HepG2 (cell line): ENCODE data around the gene LATS1. TPM values are rescaled to one million over a fixed set of nuclear protein-coding genes. Genes with fewer than 3 reads are reported as not detected.
"Not testable (repeated sequence)": the region's sequence is repeated elsewhere in the genome, so short reads cannot be mapped to it uniquely, and the experiment has no call there.

Source experiments
- ATAC-seq: fragments of 200-7000 bp; cut with Tn5 transposase; 3 replicates; pipeline ENCODE4 v1.9.1; 2020; ENCODE audit warnings: mild to moderate bottlenecking, moderate library complexity
- BruUV-seq: library from RNA; stranded (reverse); fragments of 400-500 nt; replicated peaks from 2 replicates; lab custom pipeline; 2021; lab: Mats Ljungman, UMichigan
- CTCF ChIA-PET: fragments of 300-600 bp; formaldehyde crosslinking; extraction: SDS; loops from one replicate; lab custom pipeline; 2021; ENCODE audit warnings: low total read pairs, inconsistent platforms, low intra/inter-chr PET ratio; lab: Yijun Ruan, JAX
- POLR2A ChIA-PET: fragments of 350-600 bp; sonication (Branson Sonifier 250); formaldehyde crosslinking; loops from one replicate; lab custom pipeline; 2020; ENCODE audit warnings: antibody characterized with exemption, inconsistent platforms; lab: Yijun Ruan, JAX
- DNase-seq: peaks from one replicate; pipeline ENCODE4 v3.0.0-alpha.2; 2015; ENCODE audit warnings: low spot score
- FAIRE-seq: peaks from 3 replicates; lab custom pipeline; 2011; peaks lifted over from hg19 to GRCh38; lab: Jason Lieb, UNC
- H2AFZ ChIP-seq: one replicate; pipeline ENCODE4 v1.6.1; 2011; ENCODE audit warnings: low read length, inconsistent platforms
- H3K27ac ChIP-seq: fragments of 300-600 bp; 3 replicates; pipeline ENCODE4 v1.8.0; 2011; ENCODE audit warnings: mixed run types, mild to moderate bottlenecking, mixed read lengths, low read length, inconsistent platforms; ENCODE audit not compliant: insufficient read depth; ENCODE audit errors: extremely low read length
- H3K27me3 ChIP-seq, 2 experiments: fragments of 200-600 bp in 1 of 2; 2 replicates in 1 of 2; 3 replicates in 1 of 2; pipeline versions ENCODE4 v1.6.0 to v1.8.0; 2011; ENCODE audit warnings: low read length in 2 of 2, mild to moderate bottlenecking in 2 of 2, moderate library complexity in 2 of 2, inconsistent platforms in 1 of 2; ENCODE audit not compliant: insufficient read depth in 2 of 2, control insufficient read depth in 1 of 2
- H3K36me3 ChIP-seq, 2 experiments: fragments of 200-600 bp in 1 of 2; replicated peaks in 1 of 2; 2 replicates in 1 of 2; 3 replicates in 1 of 2; pipeline versions ENCODE4 v1.5.1 to v1.8.0; 2011; ENCODE audit warnings: low read length in 2 of 2, inconsistent platforms in 1 of 2; ENCODE audit not compliant: insufficient read depth in 2 of 2, control insufficient read depth in 1 of 2
- H3K4me1 ChIP-seq: 2 replicates; pipeline ENCODE4 v1.5.1; 2012; ENCODE audit warnings: low read length, inconsistent platforms; ENCODE audit not compliant: insufficient read depth
- H3K4me2 ChIP-seq: 2 replicates; pipeline ENCODE4 v1.6.0; 2011; ENCODE audit warnings: low read depth, low read length, inconsistent platforms
- H3K4me3 ChIP-seq, 3 experiments: fragments of 200-600 bp in 1 of 3; sonication (generic), shearing (Covaris generic) in 1 of 3; replicated peaks in 1 of 3; 2 replicates each; pipeline ENCODE4 v1.5.1; 2011 to 2016; ENCODE audit warnings: low read length in 3 of 3, inconsistent platforms in 2 of 3, low read depth in 2 of 3, mild to moderate bottlenecking in 2 of 3, control low read depth in 1 of 3, mixed read lengths in 1 of 3; ENCODE audit not compliant: insufficient read depth in 1 of 3
- H3K79me2 ChIP-seq: one replicate; pipeline ENCODE4 v1.6.1; 2011; ENCODE audit warnings: low read length, inconsistent platforms; ENCODE audit not compliant: insufficient read depth
- H3K9ac ChIP-seq: 2 replicates; pipeline ENCODE4 v1.6.0; 2011; ENCODE audit warnings: mild to moderate bottlenecking, low read depth, low read length, inconsistent platforms; ENCODE audit not compliant: insufficient read depth
- H3K9me3 ChIP-seq: 2 replicates; pipeline ENCODE4 v1.5.1; 2012; ENCODE audit warnings: mild to moderate bottlenecking, low read length
- H4K20me1 ChIP-seq: 2 replicates; pipeline ENCODE4 v1.6.0; 2011; ENCODE audit warnings: inconsistent platforms, mild to moderate bottlenecking, low read length, moderate library complexity; ENCODE audit not compliant: insufficient read depth
- STAG1 ChIP-seq: sonication (generic); formaldehyde crosslinking; IDR thresholded peaks from 2 replicates; pipeline ENCODE4 v1.4.0; 2020; ENCODE audit warnings: missing genetic modification reagents
- WGBS: methylation state at CpG from one replicate; pipeline ENCODE4 v1.1.6; 2017; ENCODE audit warnings: low lambda C conversion rate; 5-methylcytosine and 5-hydroxymethylcytosine counted together
- in situ Hi-C: cut with HindIII; loops from 2 replicates; pipeline ENCODE4 v1.10.0; 2017; ENCODE audit warnings: low pct_unique_long_range_greater_than_20kb; ENCODE audit not compliant: extremely low pct_ligation_motif_present
- intact Hi-C: fragments of 100-400 bp; cut with micrococcal nuclease; formaldehyde crosslinking; loops from one replicate; pipeline ENCODE4 v1.10.0; 2022; ENCODE audit not compliant: unreplicated experiment
- polyA plus RNA-seq, 8 experiments: library from polyadenylated mRNA; depleted of rRNA in 3 of 8; stranded (reverse) in 7 of 8; unstranded in 1 of 8; fragments of >200 nt; fragmentation: Illumina TruSeq in 4 of 8; extraction: Trizol in 4 of 8; gene quantifications; 2 replicates each; pipeline versions ENCODE4 v1.2.1 to v1.2.3, GENCODE V29; 2011 to 2016; ENCODE audit warnings: low read depth in 4 of 8, missing spikeins in 1 of 8, mixed read lengths in 1 of 8; ENCODE audit not compliant: insufficient read depth in 1 of 8
- total RNA-seq, 5 experiments: library from RNA; depleted of rRNA; stranded (reverse); fragments of >200 nt; fragmentation: Illumina TruSeq; extraction: Trizol; gene quantifications; 2 replicates each; pipeline ENCODE4 v1.2.3, GENCODE V29; 2016; ENCODE audit warnings: low read depth in 1 of 5
- TF ChIP-seq, protein P1 (sequence below): sonication (generic); formaldehyde crosslinking; IDR thresholded peaks from 2 replicates; pipeline ENCODE4 v1.8.0; 2022; ENCODE audit warnings: mild to moderate bottlenecking, missing genetic modification reagents

LATS1 gene
- total and polyA plus RNA-seq, 2 of the 13 experiments (the other 11 are each of a cell fraction or from before 2014, with no cell fraction given), result 9.9 to 12.6 TPM

DNA sequence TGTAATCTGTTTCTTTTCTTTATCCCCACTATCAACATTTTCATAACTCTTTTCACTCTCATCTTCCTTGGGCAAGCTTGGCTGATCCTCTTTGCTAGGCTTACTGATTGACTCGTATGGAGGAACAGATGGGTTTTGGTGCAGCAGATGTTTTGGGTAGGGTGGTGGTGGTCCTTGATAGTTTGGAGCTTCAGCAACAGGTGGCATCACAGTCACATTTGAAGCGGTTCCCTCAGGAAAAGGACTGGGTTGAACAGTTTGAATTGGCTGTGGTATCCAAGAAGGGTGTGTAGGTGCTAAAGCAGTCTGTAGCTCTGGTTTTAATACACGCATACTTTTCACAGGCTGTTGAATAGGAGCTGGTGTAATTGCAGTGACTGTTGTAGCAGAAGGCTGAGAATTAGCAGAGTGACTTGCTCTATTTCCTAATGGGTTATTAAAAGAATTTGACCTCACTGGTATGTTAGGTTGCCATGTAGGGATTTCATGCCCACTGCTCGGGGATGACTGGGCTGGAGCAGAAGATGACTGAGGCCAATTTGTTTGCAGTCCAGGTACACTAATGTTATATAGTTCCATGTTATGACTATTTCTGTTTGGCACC lies 34.5 kb downstream of the LATS1 start (continued):
- TF ChIP-seq, protein P1, sequence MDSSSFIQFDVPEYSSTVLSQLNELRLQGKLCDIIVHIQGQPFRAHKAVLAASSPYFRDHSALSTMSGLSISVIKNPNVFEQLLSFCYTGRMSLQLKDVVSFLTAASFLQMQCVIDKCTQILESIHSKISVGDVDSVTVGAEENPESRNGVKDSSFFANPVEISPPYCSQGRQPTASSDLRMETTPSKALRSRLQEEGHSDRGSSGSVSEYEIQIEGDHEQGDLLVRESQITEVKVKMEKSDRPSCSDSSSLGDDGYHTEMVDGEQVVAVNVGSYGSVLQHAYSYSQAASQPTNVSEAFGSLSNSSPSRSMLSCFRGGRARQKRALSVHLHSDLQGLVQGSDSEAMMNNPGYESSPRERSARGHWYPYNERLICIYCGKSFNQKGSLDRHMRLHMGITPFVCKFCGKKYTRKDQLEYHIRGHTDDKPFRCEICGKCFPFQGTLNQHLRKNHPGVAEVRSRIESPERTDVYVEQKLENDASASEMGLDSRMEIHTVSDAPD (CRISPR knock-in tag), result no peak

DNA sequence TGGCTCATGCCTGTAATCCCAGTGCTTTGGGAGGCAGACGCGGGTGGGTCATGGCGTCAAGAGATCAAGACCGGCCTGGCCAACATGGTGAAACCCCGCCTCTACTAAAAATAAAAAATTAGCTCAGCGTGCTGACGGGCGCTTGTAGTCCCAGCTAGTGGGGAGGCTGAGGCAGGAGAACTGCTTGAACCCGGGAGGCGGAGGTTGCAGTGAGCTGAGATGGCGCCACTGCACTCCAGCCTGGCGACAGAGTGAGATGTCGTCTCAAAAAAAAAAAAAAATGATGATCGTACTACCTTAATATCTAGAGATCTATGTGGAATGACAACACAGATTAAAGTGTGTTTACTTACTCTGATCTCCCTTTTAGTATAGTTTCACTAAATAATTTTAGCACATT lies 36.1 kb downstream of the LATS1 start:
- H3K9ac ChIP-seq, intact Hi-C loops, in situ Hi-C loops, H3K27ac ChIP-seq, H3K79me2 ChIP-seq, FAIRE-seq, H2AFZ ChIP-seq, H3K4me1 ChIP-seq, POLR2A ChIA-PET, H3K4me3 ChIP-seq, H3K9me3 ChIP-seq, H3K27me3 ChIP-seq, CTCF ChIA-PET, DNase-seq, BruUV-seq, H4K20me1 ChIP-seq, H3K4me2 ChIP-seq, ATAC-seq: not testable (repeated sequence)
- H3K36me3 ChIP-seq, result peaks cover 14 to 45% of the 10 kb centered on the region in 2 experiments
- WGBS, result 99% methylated on average over 14 of the region's 14 CpGs

DNA sequence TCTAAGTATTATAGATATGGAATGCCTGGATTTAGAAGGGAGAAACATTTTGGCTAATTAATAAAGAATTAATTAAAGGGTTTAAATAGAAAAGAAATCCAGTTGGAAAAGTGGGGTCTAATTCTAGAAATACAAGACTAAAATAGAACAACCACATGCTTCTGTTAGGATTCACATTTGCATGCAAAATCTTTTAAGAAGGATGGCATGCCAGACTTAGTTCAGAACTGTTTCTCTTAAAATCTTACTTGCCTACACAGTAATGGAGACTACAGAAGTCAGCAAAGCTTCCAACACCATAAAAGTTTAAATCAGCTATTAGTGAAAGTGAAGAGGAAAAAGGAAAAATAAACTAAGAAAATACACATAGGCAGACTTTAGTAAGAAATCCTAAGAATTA lies 36.7 kb downstream of the LATS1 start:
- intact Hi-C loops (no loop called here), in situ Hi-C loops (no loop called here)
- H3K27me3 ChIP-seq, result no peaks in the 10 kb centered on the region
- no peak overlapping the region for H3K4me2 ChIP-seq
- peaks cover 15 to 45% of the 10 kb centered on the region in 2 experiments for H3K36me3 ChIP-seq
- FAIRE-seq, result no peak
- no TSS peak for BruUV-seq
- CTCF ChIA-PET, result no interaction called here
- H3K4me3 ChIP-seq, result no peak overlapping the region
- no peak overlapping the region for H2AFZ ChIP-seq
- H3K9ac ChIP-seq, result no peak overlapping the region
- DNase-seq, result no peak
- H3K79me2 ChIP-seq, result peaks cover 3% of the 10 kb centered on the region
- POLR2A ChIA-PET, result no interaction called here
- no peaks in the 10 kb centered on the region for H3K9me3 ChIP-seq
- no peak overlapping the region for H3K27ac ChIP-seq
- no peak for TF ChIP-seq STAG1 (CRISPR knock-in tag)
- no peaks in the 10 kb centered on the region for H4K20me1 ChIP-seq
- H3K4me1 ChIP-seq, result no peaks in the 10 kb centered on the region
- no peak for ATAC-seq
